Neural cell (in vitro differentiated cells): ENCODE measurements around the gene SFT2D1. TPM values are rescaled to one million over a fixed set of nuclear protein-coding genes. Genes with fewer than 3 reads are reported as not detected.

Source experiments
- H2AFZ ChIP-seq: fragments of 200-600, 300-800 bp; sonication (generic), shearing (Covaris generic); 2 replicates; pipeline ENCODE4 v1.6.0; 2014; ENCODE audit warnings: low read depth, mild to moderate bottlenecking, antibody characterized with exemption, low read length, moderate library complexity
- H3F3A ChIP-seq: fragments of 200-600 bp; shearing (Covaris generic); 2 replicates; pipeline ENCODE4 v1.6.1; 2016; ENCODE audit warnings: mild to moderate bottlenecking, moderate library complexity, mixed read lengths, antibody characterized with exemption, low read length; ENCODE audit not compliant: insufficient read depth, poor library complexity, severe bottlenecking
- H3K27ac ChIP-seq: fragments of 200-600, 300-800 bp; sonication (generic), shearing (Covaris generic); 2 replicates; pipeline ENCODE4 v1.5.1; 2014; ENCODE audit warnings: mild to moderate bottlenecking, low read length, moderate library complexity
- H3K27me3 ChIP-seq: fragments of 300-800, 200-600 bp; sonication (generic), shearing (Covaris generic); 2 replicates; pipeline ENCODE4 v1.6.0; 2014; ENCODE audit warnings: mild to moderate bottlenecking, low read depth, low read length, moderate library complexity; ENCODE audit not compliant: insufficient read depth
- H3K36me3 ChIP-seq: fragments of 300-800, 200-600 bp; sonication (generic), shearing (Covaris generic); 2 replicates; pipeline ENCODE4 v1.5.1; 2014; ENCODE audit warnings: mild to moderate bottlenecking, antibody characterized with exemption, low read length, moderate library complexity; ENCODE audit not compliant: insufficient read depth
- H3K4me2 ChIP-seq: fragments of 300-800, 200-600 bp; sonication (generic), shearing (Covaris generic); 2 replicates; pipeline ENCODE4 v1.6.0; 2014; ENCODE audit warnings: mild to moderate bottlenecking, low read length
- H3K4me3 ChIP-seq: fragments of 300-800, 200-600 bp; sonication (generic), shearing (Covaris generic); 2 replicates; pipeline ENCODE4 v1.5.1; 2014; ENCODE audit warnings: mild to moderate bottlenecking, low read length, moderate library complexity
- H3K79me2 ChIP-seq: fragments of 200-600 bp; shearing (Covaris generic); replicated peaks from 2 replicates; pipeline ENCODE4 v1.6.0; 2014; ENCODE audit warnings: mild to moderate bottlenecking, low read length, moderate library complexity; ENCODE audit not compliant: insufficient read depth
- H3K9ac ChIP-seq: fragments of 300-800, 200-600 bp; sonication (generic), shearing (Covaris generic); 2 replicates; pipeline ENCODE4 v1.6.1; 2016; ENCODE audit warnings: mild to moderate bottlenecking, low read length, mixed read lengths
- H3K9me2 ChIP-seq: fragments of 200-600 bp; shearing (Covaris generic); 2 replicates; pipeline ENCODE4 v1.6.1; 2016; ENCODE audit warnings: mild to moderate bottlenecking, low read length, mixed read lengths; ENCODE audit not compliant: insufficient read depth
- H3K9me3 ChIP-seq: fragments of 200-600, 300-800 bp; sonication (generic), shearing (Covaris generic); 2 replicates; pipeline ENCODE4 v1.6.1; 2016; ENCODE audit warnings: mild to moderate bottlenecking, mixed run types, low read length, moderate library complexity, mixed read lengths
- H4K20me1 ChIP-seq: fragments of 200-600 bp; shearing (Covaris generic); 2 replicates; pipeline ENCODE4 v1.6.1; 2016; ENCODE audit warnings: mild to moderate bottlenecking, mixed run types; ENCODE audit not compliant: insufficient read depth
- EP300 ChIP-seq: fragments of 450-650 bp; conservative IDR thresholded peaks from 2 replicates; pipeline ENCODE4 v1.6.1; 2014; ENCODE audit warnings: antibody characterized with exemption, mild to moderate bottlenecking, moderate library complexity; ENCODE audit not compliant: poor library complexity, severe bottlenecking
- MXI1 ChIP-seq: fragments of 450-650 bp; conservative IDR thresholded peaks from 2 replicates; pipeline ENCODE4 v1.6.1; 2014; ENCODE audit warnings: antibody characterized with exemption, mild to moderate bottlenecking; ENCODE audit not compliant: poor library complexity, severe bottlenecking
- POLR2AphosphoS5 ChIP-seq: IDR thresholded peaks from 2 replicates; pipeline ENCODE4 v1.6.1; 2012
- RAD21 ChIP-seq: fragments of 450-650 bp; conservative IDR thresholded peaks from 2 replicates; pipeline ENCODE4 v1.6.1; 2014; ENCODE audit warnings: antibody characterized with exemption, mild to moderate bottlenecking, moderate library complexity
- SMC3 ChIP-seq: fragments of 450-650 bp; conservative IDR thresholded peaks from 2 replicates; pipeline ENCODE4 v1.6.1; 2014; ENCODE audit warnings: antibody characterized with exemption, mild to moderate bottlenecking, moderate library complexity; ENCODE audit not compliant: poor library complexity
- TAF1 ChIP-seq: IDR thresholded peaks from 2 replicates; pipeline ENCODE4 v1.6.1; 2012; ENCODE audit warnings: low read depth
- polyA plus RNA-seq: library from polyadenylated mRNA; depleted of rRNA; stranded (reverse); fragments of >200 nt; gene quantifications from 2 replicates; pipeline ENCODE4 v1.2.3, GENCODE V29; 2014
- TF ChIP-seq, protein P1 (sequence below): IDR thresholded peaks from 2 replicates; pipeline ENCODE4 v1.6.1; 2012; ENCODE audit warnings: borderline replicate concordance
- TF ChIP-seq, protein P2 (sequence below): fragments of 450-650 bp; IDR thresholded peaks from 2 replicates; pipeline ENCODE4 v1.5.1; 2014; ENCODE audit warnings: antibody characterized with exemption, mild to moderate bottlenecking, moderate library complexity; ENCODE audit not compliant: poor library complexity, severe bottlenecking

The SFT2D1 gene
- polyA plus RNA-seq, 1 donor from 2014 or later, result 81.7 TPM

DNA sequence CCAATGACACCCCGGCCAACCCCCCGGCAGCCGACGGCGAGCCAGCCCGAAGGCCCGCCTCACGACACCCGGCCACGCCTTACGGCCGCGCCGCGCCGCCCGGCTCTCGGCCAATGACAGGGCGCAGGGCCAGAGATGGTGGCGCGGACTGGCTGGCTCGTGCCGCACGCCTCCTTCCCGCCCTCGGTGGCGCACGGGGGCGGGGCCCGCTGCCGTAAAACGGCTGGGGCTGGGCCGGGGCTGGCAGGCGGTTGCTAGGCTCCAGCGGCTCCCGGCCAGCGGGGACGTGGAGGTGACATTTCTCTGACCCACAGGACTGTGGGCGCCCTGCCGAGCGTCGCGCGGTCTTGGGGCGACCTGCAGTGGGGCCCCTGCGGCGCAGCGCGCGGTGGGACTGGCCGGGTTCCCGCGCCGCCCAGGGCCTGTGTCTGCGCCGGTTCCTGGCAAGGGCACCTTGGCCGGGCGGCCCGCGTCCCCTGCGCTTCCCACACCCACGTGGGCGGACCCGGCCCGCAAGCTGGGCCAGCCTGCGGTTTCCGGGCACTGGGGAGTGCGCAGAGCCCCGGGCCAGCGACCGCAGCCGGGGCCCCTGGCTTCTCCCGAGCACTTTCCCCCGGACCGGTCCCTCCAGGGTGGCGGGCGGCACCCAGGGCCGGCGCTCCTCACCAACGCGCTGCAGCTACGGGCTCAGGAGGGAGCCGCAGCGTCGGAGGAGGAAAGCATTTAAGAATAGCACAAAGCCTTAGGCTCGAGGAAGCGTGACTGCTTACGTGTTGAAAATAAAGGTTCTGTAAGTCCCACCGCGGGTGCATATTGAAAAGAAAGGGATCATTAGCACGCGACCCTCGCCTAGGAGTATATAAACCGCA is 40.8 kb upstream of the SFT2D1 start, which contains the start of gene MPC1:
Gene MPC1 (minus strand): TSS at position 8 of the 869 bp plus-strand sequence. CDS start 64 bp downstream, outside the sequence.
- no peaks in the 10 kb centered on the region for H4K20me1 ChIP-seq
- peak within 1 kb of the TSS; percentile 62 for H3K27ac ChIP-seq
- no peaks in the 10 kb centered on the region for H3K36me3 ChIP-seq
- peak within 1 kb of the TSS; percentile 48 for H2AFZ ChIP-seq
- H3K4me2 ChIP-seq, result peak within 1 kb of the TSS; percentile 71
- peak within 1 kb of the TSS; percentile 97 for H3K4me3 ChIP-seq
- H3K9ac ChIP-seq, result peak within 1 kb of the TSS; percentile 78
- no peaks in the 10 kb centered on the region for H3K9me2 ChIP-seq
- H3F3A ChIP-seq, result no peaks in the 10 kb centered on the region
- H3K79me2 ChIP-seq, result peaks cover 9% of the 10 kb centered on the region
- no peaks in the 10 kb centered on the region for H3K27me3 ChIP-seq
- H3K9me3 ChIP-seq, result no peaks in the 10 kb centered on the region
- TF ChIP-seq TAF1 (peak; percentile 93), SMC3 (no peak), POLR2AphosphoS5 (peak; percentile 76), EP300 (peak; percentile 25), MXI1 (peak; percentile 95), RAD21 (no peak)
- TF ChIP-seq, protein P1, sequence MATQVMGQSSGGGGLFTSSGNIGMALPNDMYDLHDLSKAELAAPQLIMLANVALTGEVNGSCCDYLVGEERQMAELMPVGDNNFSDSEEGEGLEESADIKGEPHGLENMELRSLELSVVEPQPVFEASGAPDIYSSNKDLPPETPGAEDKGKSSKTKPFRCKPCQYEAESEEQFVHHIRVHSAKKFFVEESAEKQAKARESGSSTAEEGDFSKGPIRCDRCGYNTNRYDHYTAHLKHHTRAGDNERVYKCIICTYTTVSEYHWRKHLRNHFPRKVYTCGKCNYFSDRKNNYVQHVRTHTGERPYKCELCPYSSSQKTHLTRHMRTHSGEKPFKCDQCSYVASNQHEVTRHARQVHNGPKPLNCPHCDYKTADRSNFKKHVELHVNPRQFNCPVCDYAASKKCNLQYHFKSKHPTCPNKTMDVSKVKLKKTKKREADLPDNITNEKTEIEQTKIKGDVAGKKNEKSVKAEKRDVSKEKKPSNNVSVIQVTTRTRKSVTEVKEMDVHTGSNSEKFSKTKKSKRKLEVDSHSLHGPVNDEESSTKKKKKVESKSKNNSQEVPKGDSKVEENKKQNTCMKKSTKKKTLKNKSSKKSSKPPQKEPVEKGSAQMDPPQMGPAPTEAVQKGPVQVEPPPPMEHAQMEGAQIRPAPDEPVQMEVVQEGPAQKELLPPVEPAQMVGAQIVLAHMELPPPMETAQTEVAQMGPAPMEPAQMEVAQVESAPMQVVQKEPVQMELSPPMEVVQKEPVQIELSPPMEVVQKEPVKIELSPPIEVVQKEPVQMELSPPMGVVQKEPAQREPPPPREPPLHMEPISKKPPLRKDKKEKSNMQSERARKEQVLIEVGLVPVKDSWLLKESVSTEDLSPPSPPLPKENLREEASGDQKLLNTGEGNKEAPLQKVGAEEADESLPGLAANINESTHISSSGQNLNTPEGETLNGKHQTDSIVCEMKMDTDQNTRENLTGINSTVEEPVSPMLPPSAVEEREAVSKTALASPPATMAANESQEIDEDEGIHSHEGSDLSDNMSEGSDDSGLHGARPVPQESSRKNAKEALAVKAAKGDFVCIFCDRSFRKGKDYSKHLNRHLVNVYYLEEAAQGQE, result peak; percentile 43
- TF ChIP-seq, protein P2, sequence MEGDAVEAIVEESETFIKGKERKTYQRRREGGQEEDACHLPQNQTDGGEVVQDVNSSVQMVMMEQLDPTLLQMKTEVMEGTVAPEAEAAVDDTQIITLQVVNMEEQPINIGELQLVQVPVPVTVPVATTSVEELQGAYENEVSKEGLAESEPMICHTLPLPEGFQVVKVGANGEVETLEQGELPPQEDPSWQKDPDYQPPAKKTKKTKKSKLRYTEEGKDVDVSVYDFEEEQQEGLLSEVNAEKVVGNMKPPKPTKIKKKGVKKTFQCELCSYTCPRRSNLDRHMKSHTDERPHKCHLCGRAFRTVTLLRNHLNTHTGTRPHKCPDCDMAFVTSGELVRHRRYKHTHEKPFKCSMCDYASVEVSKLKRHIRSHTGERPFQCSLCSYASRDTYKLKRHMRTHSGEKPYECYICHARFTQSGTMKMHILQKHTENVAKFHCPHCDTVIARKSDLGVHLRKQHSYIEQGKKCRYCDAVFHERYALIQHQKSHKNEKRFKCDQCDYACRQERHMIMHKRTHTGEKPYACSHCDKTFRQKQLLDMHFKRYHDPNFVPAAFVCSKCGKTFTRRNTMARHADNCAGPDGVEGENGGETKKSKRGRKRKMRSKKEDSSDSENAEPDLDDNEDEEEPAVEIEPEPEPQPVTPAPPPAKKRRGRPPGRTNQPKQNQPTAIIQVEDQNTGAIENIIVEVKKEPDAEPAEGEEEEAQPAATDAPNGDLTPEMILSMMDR, result no peak

DNA sequence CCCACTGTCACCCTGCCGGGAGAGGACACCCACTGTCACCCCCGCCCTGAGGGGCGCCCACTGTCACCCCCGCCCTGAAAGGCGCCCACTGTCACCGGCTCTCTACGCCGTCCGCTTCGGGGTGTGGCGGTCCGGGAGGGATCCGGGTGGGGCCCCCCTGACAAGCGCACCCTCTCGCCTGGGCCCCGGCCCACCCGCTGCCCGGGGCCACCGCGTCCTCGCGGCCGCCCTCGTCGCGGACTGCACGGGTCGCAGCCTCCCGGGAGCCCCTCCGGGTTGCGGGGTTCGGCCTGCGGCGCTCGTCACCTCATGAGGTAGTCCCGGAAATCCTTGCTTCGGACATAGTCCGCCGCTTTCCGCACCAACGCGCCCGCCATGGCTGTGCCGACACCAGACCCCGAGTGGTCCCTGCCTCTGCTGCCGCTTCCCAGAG is 40.2 kb upstream of the SFT2D1 start:
- Histone ChIP-seq H3K27me3 (no peaks in the 10 kb centered on the region), H3K9me3 (no peaks in the 10 kb centered on the region), H3K79me2 (peaks cover 9% of the 10 kb centered on the region), H3K9me2 (no peaks in the 10 kb centered on the region), H3F3A (no peaks in the 10 kb centered on the region), H3K4me3 (peak overlapping the region; percentile 97), H3K27ac (peak overlapping the region; percentile 62), H3K4me2 (peak overlapping the region; percentile 71), H3K9ac (peak overlapping the region; percentile 73), H4K20me1 (no peaks in the 10 kb centered on the region), H3K36me3 (no peaks in the 10 kb centered on the region), H2AFZ (peak overlapping the region; percentile 45)
- TF ChIP-seq, protein P1, result peak; percentile 79
- no peak for TF ChIP-seq EP300
